A549 treated with RU486 at 1 μM for 4 hours (cell line): Measurements from ENCODE around the gene SKP2. TPM values are rescaled to one million over a fixed set of nuclear protein-coding genes. Genes with fewer than 3 reads are reported as not detected.

Source experiments
- total RNA-seq: library from RNA; stranded (reverse); fragments of 200-300 nt; extraction: Qiagen RNA extraction; gene quantifications from 5 replicates; pipeline ENCODE4 v1.2.3, GENCODE V29; 2022; ENCODE audit warnings: low read depth

Gene SKP2
- 17.0 to 22.7 TPM (median 19.0 TPM) in 5 replicates for total RNA-seq

GRCh38 chr5:36151434-36152323, at the start of gene SKP2, which contains the start of gene LMBRD2:
Gene SKP2 (plus strand): TSS chr5:36152111. CDS start chr5:36152263, 152 bp downstream.
Gene LMBRD2 (minus strand): TSS chr5:36151887. CDS start chr5:36143349, 8,538 bp downstream.

Other genes starting within 250 kb of the SKP2 start
- not detected in 5 replicates for gene CAPSL, start 213.5 kb upstream of the SKP2 start, total RNA-seq
- not detected in 5 replicates for gene UGT3A1, start 160.7 kb upstream of the SKP2 start, total RNA-seq
- gene UGT3A2, start 85.2 kb upstream of the SKP2 start, total RNA-seq, result not detected in 5 replicates
- gene LMBRD2, start 224 bp upstream of the SKP2 start, total RNA-seq, result 0.93 to 2.5 TPM (median 1.6 TPM) in 5 replicates
- gene NADK2, start 89.8 kb downstream of the SKP2 start, total RNA-seq, result 7.2 to 12.8 TPM (median 12.3 TPM) in 5 replicates
- not detected in 5 replicates for gene RANBP3L, start 149.8 kb downstream of the SKP2 start, total RNA-seq